Fibroblast of lung (primary cell): Measurements from ENCODE around the gene PPP1R14B. TPM values are rescaled to one million over a fixed set of nuclear protein-coding genes. Genes with fewer than 3 reads are reported as not detected.
A peak's percentile ranks its signal among the peaks of the same experiment; 100 is the strongest.

ENCODE experiments used
- DNase-seq, 2 donors: peaks; one replicate each; pipeline versions ENCODE4 v3.0.0 to v3.0.0-alpha.2; 2010; ENCODE audit warnings: low read depth in 2 of 2
- H2AFZ ChIP-seq: 2 replicates; pipeline ENCODE4 v1.5.1; 2012; ENCODE audit warnings: low read length, control low read depth, inconsistent platforms
- H3K27ac ChIP-seq: 2 replicates; pipeline ENCODE4 v1.5.1; 2011; ENCODE audit warnings: low read length, control low read depth; ENCODE audit not compliant: insufficient read depth
- H3K27me3 ChIP-seq: 2 replicates; pipeline ENCODE4 v1.5.1; 2011; ENCODE audit warnings: mild to moderate bottlenecking, low read length; ENCODE audit not compliant: control insufficient read depth, insufficient read depth
- H3K36me3 ChIP-seq: 2 replicates; pipeline ENCODE4 v1.5.1; 2011; ENCODE audit warnings: low read length; ENCODE audit not compliant: control insufficient read depth, insufficient read depth
- H3K4me1 ChIP-seq: 2 replicates; pipeline ENCODE4 v1.5.1; 2011; ENCODE audit warnings: low read length; ENCODE audit not compliant: control insufficient read depth, insufficient read depth; ENCODE audit errors: extremely low read depth
- H3K4me2 ChIP-seq: 2 replicates; pipeline ENCODE4 v1.5.1; 2011; ENCODE audit warnings: low read length, control low read depth; ENCODE audit not compliant: insufficient read depth; ENCODE audit errors: extremely low read depth
- H3K4me3 ChIP-seq, 4 experiments: fragments of 200-600 bp in 1 of 4; sonication (generic) in 1 of 4; replicated peaks in 1 of 4; 2 replicates each; pipeline ENCODE4 v1.5.1; 2011 to 2016; ENCODE audit warnings: low read length in 4 of 4, low read depth in 3 of 4, mild to moderate bottlenecking in 3 of 4, control low read depth in 2 of 4, inconsistent platforms in 1 of 4, mixed read lengths in 1 of 4; ENCODE audit not compliant: insufficient read depth in 1 of 4; ENCODE audit errors: control extremely low read depth in 1 of 4
- H3K79me2 ChIP-seq: 2 replicates; pipeline ENCODE4 v1.5.1; 2012; ENCODE audit warnings: mild to moderate bottlenecking, low read length, inconsistent platforms; ENCODE audit not compliant: control insufficient read depth, insufficient read depth
- H3K9ac ChIP-seq: 2 replicates; pipeline ENCODE4 v1.5.1; 2011; ENCODE audit warnings: mild to moderate bottlenecking, low read length, control low read depth; ENCODE audit not compliant: insufficient read depth
- H3K9me3 ChIP-seq: 2 replicates; pipeline ENCODE4 v1.5.1; 2012; ENCODE audit warnings: low read depth, low read length; ENCODE audit not compliant: control insufficient read depth, insufficient read depth
- H4K20me1 ChIP-seq: 2 replicates; pipeline ENCODE4 v1.5.1; 2011; ENCODE audit warnings: low read length; ENCODE audit not compliant: control insufficient read depth, insufficient read depth; ENCODE audit errors: extremely low read depth
- EZH2 ChIP-seq: IDR thresholded peaks from 2 replicates; pipeline ENCODE4 v1.5.1; 2012; ENCODE audit warnings: low read length, control low read depth, mild to moderate bottlenecking; ENCODE audit errors: missing control alignments
- polyA plus RNA-seq, 2 donors: library from polyadenylated mRNA; depleted of rRNA in 1 of 2; stranded (reverse) in 1 of 2; unstranded in 1 of 2; fragments of >200 nt; gene quantifications; 2 replicates each; pipeline ENCODE4 v1.2.1, GENCODE V29; 2011 to 2012; ENCODE audit warnings: missing spikeins in 1 of 2
- total RNA-seq: library from RNA; depleted of rRNA; stranded (reverse); fragments of >200 nt; gene quantifications from 2 replicates; pipeline ENCODE4 v1.2.1, GENCODE V29; 2014
- TF ChIP-seq, protein P1 (sequence below), 2 donors: IDR thresholded peaks in 1 of 2; conservative IDR thresholded peaks in 1 of 2; 1 replicate in 1 of 2; 2 replicates in 1 of 2; pipeline ENCODE4 v1.5.1; 2011 to 2012; ENCODE audit warnings: low read length in 2 of 2, control low read depth in 1 of 2, inconsistent platforms in 1 of 2, low read depth in 1 of 2, mild to moderate bottlenecking in 1 of 2

PPP1R14B gene
- total and polyA plus RNA-seq, 2 donors (not counting 1 experiment from before 2014, with no cell fraction given), result 107 to 122 TPM

DNA sequence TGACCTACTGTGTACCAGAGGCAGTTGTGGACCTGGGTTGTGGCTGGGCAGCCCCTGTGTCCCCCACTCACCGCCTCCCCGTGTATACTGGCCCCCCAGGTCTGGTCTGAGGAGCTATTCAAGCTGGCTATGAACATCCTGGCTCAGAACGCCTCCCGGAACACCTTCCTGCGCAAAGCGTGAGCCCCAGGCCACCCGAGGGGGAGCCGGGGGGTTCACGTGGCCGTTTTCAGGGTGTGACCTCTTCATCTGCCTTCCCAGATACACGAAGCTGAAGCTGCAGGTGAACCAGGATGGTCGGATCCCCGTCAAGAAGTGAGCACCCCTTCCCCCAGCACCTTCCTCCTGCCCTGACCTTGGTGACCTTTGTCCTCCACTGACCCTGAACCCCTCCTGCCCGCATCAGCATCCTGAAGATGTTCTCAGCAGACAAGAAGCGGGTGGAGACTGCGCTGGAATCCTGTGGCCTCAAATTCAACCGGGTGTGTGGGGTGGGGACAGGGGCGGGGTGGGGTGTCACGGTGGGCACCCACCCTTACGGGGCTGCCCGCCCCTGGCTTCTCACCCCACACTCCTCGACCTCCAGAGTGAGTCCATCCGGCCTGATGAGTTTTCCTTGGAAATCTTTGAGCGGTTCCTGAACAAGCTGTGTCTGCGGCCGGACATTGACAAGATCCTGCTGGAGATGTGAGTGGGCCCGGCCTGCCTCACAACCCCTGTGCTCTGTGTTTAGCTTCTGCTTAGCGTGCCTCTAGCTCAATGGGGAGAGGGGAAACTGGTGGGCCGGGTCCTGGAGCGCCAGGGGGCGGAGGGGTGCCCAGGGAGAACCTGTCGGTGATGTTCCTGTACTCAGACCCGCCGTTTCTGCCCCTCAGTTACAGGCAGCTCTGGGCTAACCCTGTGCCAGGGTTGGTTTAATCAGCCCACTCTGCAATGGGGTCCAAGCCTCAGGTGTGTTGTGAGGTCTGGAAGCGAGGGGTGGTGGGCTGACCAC is 8.7 kb upstream of the PPP1R14B start:
- Histone ChIP-seq H2AFZ (no peak overlapping the region), H3K27ac (no peak overlapping the region), H3K4me3 (no peak overlapping the region), H3K36me3 (peaks cover 29% of the 10 kb centered on the region), H3K27me3 (no peaks in the 10 kb centered on the region), H3K9ac (no peak overlapping the region), H3K4me1 (peaks cover 5% of the 10 kb centered on the region), H3K4me2 (no peak overlapping the region), H3K79me2 (peaks cover 24% of the 10 kb centered on the region), H3K9me3 (no peaks in the 10 kb centered on the region), H4K20me1 (no peaks in the 10 kb centered on the region)
- TF ChIP-seq EZH2, result no peak
- TF ChIP-seq, protein P1, sequence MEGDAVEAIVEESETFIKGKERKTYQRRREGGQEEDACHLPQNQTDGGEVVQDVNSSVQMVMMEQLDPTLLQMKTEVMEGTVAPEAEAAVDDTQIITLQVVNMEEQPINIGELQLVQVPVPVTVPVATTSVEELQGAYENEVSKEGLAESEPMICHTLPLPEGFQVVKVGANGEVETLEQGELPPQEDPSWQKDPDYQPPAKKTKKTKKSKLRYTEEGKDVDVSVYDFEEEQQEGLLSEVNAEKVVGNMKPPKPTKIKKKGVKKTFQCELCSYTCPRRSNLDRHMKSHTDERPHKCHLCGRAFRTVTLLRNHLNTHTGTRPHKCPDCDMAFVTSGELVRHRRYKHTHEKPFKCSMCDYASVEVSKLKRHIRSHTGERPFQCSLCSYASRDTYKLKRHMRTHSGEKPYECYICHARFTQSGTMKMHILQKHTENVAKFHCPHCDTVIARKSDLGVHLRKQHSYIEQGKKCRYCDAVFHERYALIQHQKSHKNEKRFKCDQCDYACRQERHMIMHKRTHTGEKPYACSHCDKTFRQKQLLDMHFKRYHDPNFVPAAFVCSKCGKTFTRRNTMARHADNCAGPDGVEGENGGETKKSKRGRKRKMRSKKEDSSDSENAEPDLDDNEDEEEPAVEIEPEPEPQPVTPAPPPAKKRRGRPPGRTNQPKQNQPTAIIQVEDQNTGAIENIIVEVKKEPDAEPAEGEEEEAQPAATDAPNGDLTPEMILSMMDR (conservative IDR thresholded peaks at IDR 0.05 in 1 of 2, IDR thresholded peaks at IDR 0.05 in 1 of 2; ENCODE audit: low read depth in 1 of 2, low read length in 2 of 2), result no peak
- DNase-seq, result no peak

DNA sequence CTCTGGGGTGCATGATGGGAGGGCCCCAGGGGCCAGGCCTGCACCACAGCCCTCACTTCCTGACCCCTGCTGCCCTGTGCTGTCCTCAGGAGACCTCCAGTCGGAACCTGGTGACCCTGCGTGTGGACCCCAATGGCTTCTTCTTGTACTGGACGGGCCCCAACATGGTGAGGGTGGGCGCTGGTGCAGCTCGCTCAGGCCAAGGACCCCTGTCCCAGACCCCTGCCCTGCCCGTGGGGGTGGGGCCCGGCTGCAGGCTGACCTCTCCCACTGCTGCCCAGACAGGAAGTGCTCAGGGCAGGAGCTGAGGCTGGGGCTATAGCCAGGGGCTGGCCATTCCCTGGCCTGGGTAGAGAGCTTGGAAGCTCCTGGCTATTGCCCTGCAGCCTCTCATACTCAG is 7.6 kb upstream of the PPP1R14B start:
- H3K4me1 ChIP-seq, result peaks cover 5% of the 10 kb centered on the region
- H3K27ac ChIP-seq, result no peak overlapping the region
- H2AFZ ChIP-seq, result no peak overlapping the region
- H3K4me2 ChIP-seq, result no peak overlapping the region
- no peak overlapping the region for H3K9ac ChIP-seq
- H3K9me3 ChIP-seq, result no peaks in the 10 kb centered on the region
- H3K36me3 ChIP-seq, result peaks cover 24% of the 10 kb centered on the region
- H4K20me1 ChIP-seq, result no peaks in the 10 kb centered on the region
- H3K79me2 ChIP-seq, result peaks cover 24% of the 10 kb centered on the region
- no peak for TF ChIP-seq EZH2
- TF ChIP-seq, protein P1 (conservative IDR thresholded peaks at IDR 0.05 in 1 of 2, IDR thresholded peaks at IDR 0.05 in 1 of 2; ENCODE audit: low read depth in 1 of 2, low read length in 2 of 2), result no peak
- no peak for DNase-seq
- no peaks in the 10 kb centered on the region for H3K27me3 ChIP-seq
- no peak overlapping the region for H3K4me3 ChIP-seq

DNA sequence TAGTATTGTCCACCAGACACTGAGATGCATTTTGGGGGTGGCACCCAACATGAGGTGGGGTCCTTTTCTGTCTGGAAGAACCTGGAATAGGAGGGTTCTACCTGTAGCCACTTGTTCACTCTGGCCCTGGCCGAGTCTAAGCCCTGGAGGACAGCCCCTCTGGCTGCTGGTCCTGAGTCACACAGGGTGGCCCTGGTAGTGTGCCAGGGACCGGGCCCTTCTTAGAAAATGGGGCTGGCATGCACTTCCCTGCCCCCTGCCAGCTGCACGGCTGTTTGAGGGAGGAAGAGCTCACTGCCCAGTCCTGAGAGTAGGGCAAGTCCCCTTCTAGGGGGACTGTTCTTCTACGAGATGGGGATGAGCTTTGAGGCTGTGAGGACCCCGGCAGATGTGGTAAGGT is 6.7 kb upstream of the PPP1R14B start:
- Histone ChIP-seq H3K9ac (no peak overlapping the region), H3K36me3 (peaks cover 17% of the 10 kb centered on the region), H3K4me3 (peak overlapping the region in 1 of 4 experiments; percentile 87), H3K27me3 (no peaks in the 10 kb centered on the region), H3K27ac (no peak overlapping the region), H3K9me3 (no peaks in the 10 kb centered on the region), H4K20me1 (no peaks in the 10 kb centered on the region), H3K79me2 (peaks cover 24% of the 10 kb centered on the region), H2AFZ (no peak overlapping the region), H3K4me1 (peaks cover 5% of the 10 kb centered on the region), H3K4me2 (no peak overlapping the region)
- no peak for DNase-seq
- TF ChIP-seq, protein P1 (conservative IDR thresholded peaks at IDR 0.05 in 1 of 2, IDR thresholded peaks at IDR 0.05 in 1 of 2; ENCODE audit: low read depth in 1 of 2, low read length in 2 of 2), result no peak
- no peak for TF ChIP-seq EZH2
